ENCODE measurements around the gene PSME1. TPM values are rescaled to one million over a fixed set of nuclear protein-coding genes. Genes with fewer than 3 reads are reported as not detected.
A peak's percentile ranks its signal among the peaks of the same experiment; 100 is the strongest.

Gene PSME1
- total and polyA plus RNA-seq, 2 of the 13 experiments (the other 11 are each of a cell fraction or from before 2014, with no cell fraction given), result 159 to 608 TPM

DNA sequence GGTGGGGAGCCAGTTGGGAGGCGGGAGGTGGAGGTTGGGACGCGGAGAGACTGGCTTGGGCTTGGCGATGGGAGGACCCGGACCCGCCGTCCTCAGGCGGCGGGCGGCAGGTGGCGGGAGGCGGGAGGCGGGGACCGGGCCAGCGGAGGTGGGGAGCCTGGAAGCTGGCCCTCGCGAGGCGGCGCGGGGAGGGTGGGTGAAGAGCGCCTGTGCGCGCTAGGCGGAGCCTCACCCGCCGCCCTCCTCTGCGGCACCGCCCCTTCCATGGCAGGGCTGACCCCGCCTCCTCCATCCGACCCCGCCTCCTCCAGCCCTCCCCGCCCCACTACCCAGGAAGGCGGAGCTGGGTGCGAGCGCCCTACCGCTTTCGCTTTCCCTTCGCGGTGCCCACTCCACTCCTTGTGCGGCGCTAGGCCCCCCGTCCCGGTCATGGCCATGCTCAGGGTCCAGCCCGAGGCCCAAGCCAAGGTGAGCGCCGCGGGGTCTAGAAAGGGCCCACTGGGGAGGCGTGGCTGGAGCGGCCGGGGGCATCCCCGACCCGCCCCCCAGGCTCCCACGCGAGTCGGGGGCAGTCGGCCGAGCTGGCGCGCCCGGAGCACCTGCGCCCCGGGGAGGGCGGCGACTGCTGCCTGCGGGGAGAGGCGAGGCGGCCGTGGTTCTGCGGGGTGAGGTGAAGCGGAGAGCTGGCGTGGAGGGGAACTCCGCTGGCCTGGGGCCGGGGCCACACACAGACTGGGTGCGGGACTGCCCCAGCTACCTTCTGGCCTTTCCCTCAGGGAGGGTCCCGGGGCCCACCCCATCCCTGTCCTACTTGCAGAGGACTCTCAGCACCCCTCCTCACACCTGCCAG, at the start of gene PSME1 (continued):
- no peak; the same call in 1 of the 2 replicates for TF ChIP-seq BORCS8-MEF2B (CRISPR knock-in tag; IDR thresholded peaks at IDR 0.05)
- TF ChIP-seq, protein P1, sequence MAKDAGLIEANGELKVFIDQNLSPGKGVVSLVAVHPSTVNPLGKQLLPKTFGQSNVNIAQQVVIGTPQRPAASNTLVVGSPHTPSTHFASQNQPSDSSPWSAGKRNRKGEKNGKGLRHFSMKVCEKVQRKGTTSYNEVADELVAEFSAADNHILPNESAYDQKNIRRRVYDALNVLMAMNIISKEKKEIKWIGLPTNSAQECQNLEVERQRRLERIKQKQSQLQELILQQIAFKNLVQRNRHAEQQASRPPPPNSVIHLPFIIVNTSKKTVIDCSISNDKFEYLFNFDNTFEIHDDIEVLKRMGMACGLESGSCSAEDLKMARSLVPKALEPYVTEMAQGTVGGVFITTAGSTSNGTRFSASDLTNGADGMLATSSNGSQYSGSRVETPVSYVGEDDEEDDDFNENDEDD (CRISPR knock-in tag; IDR thresholded peaks at IDR 0.05; ENCODE audit: borderline replicate concordance), result peak; percentile 93
- no peak; the same call in none of the 2 replicates for TF ChIP-seq MIXL1 (CRISPR knock-in tag; IDR thresholded peaks at IDR 0.05)
- TF ChIP-seq, protein P2, sequence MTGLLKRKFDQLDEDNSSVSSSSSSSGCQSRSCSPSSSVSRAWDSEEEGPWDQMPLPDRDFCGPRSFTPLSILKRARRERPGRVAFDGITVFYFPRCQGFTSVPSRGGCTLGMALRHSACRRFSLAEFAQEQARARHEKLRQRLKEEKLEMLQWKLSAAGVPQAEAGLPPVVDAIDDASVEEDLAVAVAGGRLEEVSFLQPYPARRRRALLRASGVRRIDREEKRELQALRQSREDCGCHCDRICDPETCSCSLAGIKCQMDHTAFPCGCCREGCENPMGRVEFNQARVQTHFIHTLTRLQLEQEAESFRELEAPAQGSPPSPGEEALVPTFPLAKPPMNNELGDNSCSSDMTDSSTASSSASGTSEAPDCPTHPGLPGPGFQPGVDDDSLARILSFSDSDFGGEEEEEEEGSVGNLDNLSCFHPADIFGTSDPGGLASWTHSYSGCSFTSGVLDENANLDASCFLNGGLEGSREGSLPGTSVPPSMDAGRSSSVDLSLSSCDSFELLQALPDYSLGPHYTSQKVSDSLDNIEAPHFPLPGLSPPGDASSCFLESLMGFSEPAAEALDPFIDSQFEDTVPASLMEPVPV (CRISPR knock-in tag; IDR thresholded peaks at IDR 0.05), result peak; percentile 76; the same call in 1 of the 2 replicates
- TF ChIP-seq, protein P3, sequence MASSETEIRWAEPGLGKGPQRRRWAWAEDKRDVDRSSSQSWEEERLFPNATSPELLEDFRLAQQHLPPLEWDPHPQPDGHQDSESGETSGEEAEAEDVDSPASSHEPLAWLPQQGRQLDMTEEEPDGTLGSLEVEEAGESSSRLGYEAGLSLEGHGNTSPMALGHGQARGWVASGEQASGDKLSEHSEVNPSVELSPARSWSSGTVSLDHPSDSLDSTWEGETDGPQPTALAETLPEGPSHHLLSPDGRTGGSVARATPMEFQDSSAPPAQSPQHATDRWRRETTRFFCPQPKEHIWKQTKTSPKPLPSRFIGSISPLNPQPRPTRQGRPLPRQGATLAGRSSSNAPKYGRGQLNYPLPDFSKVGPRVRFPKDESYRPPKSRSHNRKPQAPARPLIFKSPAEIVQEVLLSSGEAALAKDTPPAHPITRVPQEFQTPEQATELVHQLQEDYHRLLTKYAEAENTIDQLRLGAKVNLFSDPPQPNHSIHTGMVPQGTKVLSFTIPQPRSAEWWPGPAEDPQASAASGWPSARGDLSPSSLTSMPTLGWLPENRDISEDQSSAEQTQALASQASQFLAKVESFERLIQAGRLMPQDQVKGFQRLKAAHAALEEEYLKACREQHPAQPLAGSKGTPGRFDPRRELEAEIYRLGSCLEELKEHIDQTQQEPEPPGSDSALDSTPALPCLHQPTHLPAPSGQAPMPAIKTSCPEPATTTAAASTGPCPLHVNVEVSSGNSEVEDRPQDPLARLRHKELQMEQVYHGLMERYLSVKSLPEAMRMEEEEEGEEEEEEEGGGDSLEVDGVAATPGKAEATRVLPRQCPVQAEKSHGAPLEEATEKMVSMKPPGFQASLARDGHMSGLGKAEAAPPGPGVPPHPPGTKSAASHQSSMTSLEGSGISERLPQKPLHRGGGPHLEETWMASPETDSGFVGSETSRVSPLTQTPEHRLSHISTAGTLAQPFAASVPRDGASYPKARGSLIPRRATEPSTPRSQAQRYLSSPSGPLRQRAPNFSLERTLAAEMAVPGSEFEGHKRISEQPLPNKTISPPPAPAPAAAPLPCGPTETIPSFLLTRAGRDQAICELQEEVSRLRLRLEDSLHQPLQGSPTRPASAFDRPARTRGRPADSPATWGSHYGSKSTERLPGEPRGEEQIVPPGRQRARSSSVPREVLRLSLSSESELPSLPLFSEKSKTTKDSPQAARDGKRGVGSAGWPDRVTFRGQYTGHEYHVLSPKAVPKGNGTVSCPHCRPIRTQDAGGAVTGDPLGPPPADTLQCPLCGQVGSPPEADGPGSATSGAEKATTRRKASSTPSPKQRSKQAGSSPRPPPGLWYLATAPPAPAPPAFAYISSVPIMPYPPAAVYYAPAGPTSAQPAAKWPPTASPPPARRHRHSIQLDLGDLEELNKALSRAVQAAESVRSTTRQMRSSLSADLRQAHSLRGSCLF (CRISPR knock-in tag; IDR thresholded peaks at IDR 0.05; ENCODE audit: borderline replicate concordance), result no peak
- TF ChIP-seq, protein P4, sequence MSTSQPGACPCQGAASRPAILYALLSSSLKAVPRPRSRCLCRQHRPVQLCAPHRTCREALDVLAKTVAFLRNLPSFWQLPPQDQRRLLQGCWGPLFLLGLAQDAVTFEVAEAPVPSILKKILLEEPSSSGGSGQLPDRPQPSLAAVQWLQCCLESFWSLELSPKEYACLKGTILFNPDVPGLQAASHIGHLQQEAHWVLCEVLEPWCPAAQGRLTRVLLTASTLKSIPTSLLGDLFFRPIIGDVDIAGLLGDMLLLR (CRISPR knock-in tag; IDR thresholded peaks at IDR 0.05), result peak; percentile 96
- no peak; the same call in 1 of the 2 replicates for TF ChIP-seq ZNF326 (CRISPR knock-in tag; IDR thresholded peaks at IDR 0.05; ENCODE audit: borderline replicate concordance)
- no peak; the same call in 1 of the 2 replicates for TF ChIP-seq WIZ (CRISPR knock-in tag; IDR thresholded peaks at IDR 0.05)
- TF ChIP-seq, protein P5, sequence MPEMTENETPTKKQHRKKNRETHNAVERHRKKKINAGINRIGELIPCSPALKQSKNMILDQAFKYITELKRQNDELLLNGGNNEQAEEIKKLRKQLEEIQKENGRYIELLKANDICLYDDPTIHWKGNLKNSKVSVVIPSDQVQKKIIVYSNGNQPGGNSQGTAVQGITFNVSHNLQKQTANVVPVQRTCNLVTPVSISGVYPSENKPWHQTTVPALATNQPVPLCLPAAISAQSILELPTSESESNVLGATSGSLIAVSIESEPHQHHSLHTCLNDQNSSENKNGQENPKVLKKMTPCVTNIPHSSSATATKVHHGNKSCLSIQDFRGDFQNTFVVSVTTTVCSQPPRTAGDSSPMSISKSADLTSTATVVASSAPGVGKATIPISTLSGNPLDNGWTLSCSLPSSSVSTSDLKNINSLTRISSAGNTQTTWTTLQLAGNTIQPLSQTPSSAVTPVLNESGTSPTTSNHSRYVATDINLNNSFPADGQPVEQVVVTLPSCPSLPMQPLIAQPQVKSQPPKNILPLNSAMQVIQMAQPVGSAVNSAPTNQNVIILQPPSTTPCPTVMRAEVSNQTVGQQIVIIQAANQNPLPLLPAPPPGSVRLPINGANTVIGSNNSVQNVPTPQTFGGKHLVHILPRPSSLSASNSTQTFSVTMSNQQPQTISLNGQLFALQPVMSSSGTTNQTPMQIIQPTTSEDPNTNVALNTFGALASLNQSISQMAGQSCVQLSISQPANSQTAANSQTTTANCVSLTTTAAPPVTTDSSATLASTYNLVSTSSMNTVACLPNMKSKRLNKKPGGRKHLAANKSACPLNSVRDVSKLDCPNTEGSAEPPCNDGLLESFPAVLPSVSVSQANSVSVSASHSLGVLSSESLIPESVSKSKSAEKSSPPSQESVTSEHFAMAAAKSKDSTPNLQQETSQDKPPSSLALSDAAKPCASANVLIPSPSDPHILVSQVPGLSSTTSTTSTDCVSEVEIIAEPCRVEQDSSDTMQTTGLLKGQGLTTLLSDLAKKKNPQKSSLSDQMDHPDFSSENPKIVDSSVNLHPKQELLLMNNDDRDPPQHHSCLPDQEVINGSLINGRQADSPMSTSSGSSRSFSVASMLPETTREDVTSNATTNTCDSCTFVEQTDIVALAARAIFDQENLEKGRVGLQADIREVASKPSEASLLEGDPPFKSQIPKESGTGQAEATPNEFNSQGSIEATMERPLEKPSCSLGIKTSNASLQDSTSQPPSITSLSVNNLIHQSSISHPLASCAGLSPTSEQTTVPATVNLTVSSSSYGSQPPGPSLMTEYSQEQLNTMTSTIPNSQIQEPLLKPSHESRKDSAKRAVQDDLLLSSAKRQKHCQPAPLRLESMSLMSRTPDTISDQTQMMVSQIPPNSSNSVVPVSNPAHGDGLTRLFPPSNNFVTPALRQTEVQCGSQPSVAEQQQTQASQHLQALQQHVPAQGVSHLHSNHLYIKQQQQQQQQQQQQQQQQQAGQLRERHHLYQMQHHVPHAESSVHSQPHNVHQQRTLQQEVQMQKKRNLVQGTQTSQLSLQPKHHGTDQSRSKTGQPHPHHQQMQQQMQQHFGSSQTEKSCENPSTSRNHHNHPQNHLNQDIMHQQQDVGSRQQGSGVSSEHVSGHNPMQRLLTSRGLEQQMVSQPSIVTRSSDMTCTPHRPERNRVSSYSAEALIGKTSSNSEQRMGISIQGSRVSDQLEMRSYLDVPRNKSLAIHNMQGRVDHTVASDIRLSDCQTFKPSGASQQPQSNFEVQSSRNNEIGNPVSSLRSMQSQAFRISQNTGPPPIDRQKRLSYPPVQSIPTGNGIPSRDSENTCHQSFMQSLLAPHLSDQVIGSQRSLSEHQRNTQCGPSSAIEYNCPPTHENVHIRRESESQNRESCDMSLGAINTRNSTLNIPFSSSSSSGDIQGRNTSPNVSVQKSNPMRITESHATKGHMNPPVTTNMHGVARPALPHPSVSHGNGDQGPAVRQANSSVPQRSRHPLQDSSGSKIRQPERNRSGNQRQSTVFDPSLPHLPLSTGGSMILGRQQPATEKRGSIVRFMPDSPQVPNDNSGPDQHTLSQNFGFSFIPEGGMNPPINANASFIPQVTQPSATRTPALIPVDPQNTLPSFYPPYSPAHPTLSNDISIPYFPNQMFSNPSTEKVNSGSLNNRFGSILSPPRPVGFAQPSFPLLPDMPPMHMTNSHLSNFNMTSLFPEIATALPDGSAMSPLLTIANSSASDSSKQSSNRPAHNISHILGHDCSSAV (CRISPR knock-in tag; IDR thresholded peaks at IDR 0.05; ENCODE audit: borderline replicate concordance), result peak; percentile 19; the same call in 1 of the 2 replicates

Data from HepG2 (cell line).